B cell (primary cell): ENCODE data around the gene RPS5. TPM values are rescaled to one million over a fixed set of nuclear protein-coding genes. Genes with fewer than 3 reads are reported as not detected.

Experiments used
- ATAC-seq: fragments of 200-7000 bp; cut with Tn5 transposase; one replicate; pipeline ENCODE4 v1.10.0; 2021; ENCODE audit warnings: low read depth, mild to moderate bottlenecking, moderate number of reproducible peaks, moderate library complexity
- CTCF ChIA-PET: fragments of 350-600 bp; sonication (Branson Sonifier 250); formaldehyde crosslinking; loops from one replicate; lab custom pipeline; 2021; ENCODE audit warnings: antibody characterized with exemption, inconsistent platforms; lab: Charles Lee
- POLR2A ChIA-PET: fragments of 350-600 bp; sonication (Branson Sonifier 250); formaldehyde crosslinking; loops from one replicate; lab custom pipeline; 2021; ENCODE audit warnings: antibody characterized with exemption; lab: Charles Lee
- DNase-seq: peaks from one replicate; pipeline ENCODE4 v3.0.0; 2013
- H2AFZ ChIP-seq: 2 replicates; pipeline ENCODE4 v1.6.1; 2012; ENCODE audit warnings: mild to moderate bottlenecking, low read depth, low read length; ENCODE audit not compliant: insufficient read depth, poor library complexity, severe bottlenecking
- H3K27ac ChIP-seq, 2 donors: 1 replicate in 1 of 2; 2 replicates in 1 of 2; pipeline ENCODE4 v1.5.1; 2012 to 2013; ENCODE audit warnings: low read length in 2 of 2, mild to moderate bottlenecking in 2 of 2, moderate library complexity in 1 of 2
- H3K27me3 ChIP-seq, 4 experiments: fragments of 200-600 bp in 1 of 4; sonication (generic) in 1 of 4; replicated peaks in 1 of 4; 1 replicate in 2 of 4; 2 replicates in 2 of 4; pipeline versions ENCODE4 v1.6.1 to v1.7.0; 2013 to 2016; ENCODE audit warnings: low read length in 3 of 4, mild to moderate bottlenecking in 2 of 4, mixed read lengths in 1 of 4, moderate library complexity in 1 of 4; ENCODE audit not compliant: insufficient read depth in 4 of 4, control insufficient read depth in 3 of 4; ENCODE audit errors: control extremely low read depth in 1 of 4
- H3K36me3 ChIP-seq, 2 experiments: replicated peaks in 1 of 2; 1 replicate in 1 of 2; 2 replicates in 1 of 2; pipeline versions ENCODE4 v1.6.1 to v1.7.1; 2013; ENCODE audit warnings: low read length in 1 of 2; ENCODE audit not compliant: insufficient read depth in 2 of 2, control insufficient read depth in 1 of 2; ENCODE audit errors: control extremely low read depth in 1 of 2, extremely low read depth in 1 of 2
- H3K4me1 ChIP-seq, 2 donors: fragments of 200-600 bp in 1 of 2; sonication (generic) in 1 of 2; 1 replicate in 1 of 2; 2 replicates in 1 of 2; pipeline versions ENCODE4 v1.5.1 to v1.6.1; 2013 to 2017; ENCODE audit warnings: low read length in 2 of 2; ENCODE audit not compliant: control insufficient read depth in 2 of 2, insufficient read depth in 2 of 2
- H3K4me2 ChIP-seq: replicated peaks from 2 replicates; pipeline ENCODE3; 2012; ENCODE audit warnings: mild to moderate bottlenecking, low read depth, low read length; ENCODE audit not compliant: poor library complexity, severe bottlenecking
- H3K4me3 ChIP-seq, 5 experiments: fragments of 200-600 bp in 1 of 5; sonication (generic) in 1 of 5; 1 replicate in 3 of 5; 2 replicates in 2 of 5; pipeline versions ENCODE4 v1.5.1 to v1.7.0; 2011 to 2016; ENCODE audit warnings: low read length in 4 of 5, mild to moderate bottlenecking in 4 of 5, low read depth in 2 of 5, control low read depth in 1 of 5, moderate library complexity in 1 of 5; ENCODE audit not compliant: insufficient read depth in 1 of 5; ENCODE audit errors: control extremely low read depth in 1 of 5, extremely low read depth in 1 of 5
- H3K79me2 ChIP-seq: fragments of 200-600 bp; sonication (generic); one replicate; pipeline ENCODE4 v1.6.0; 2016; ENCODE audit warnings: low read length; ENCODE audit not compliant: control insufficient read depth, insufficient read depth
- H3K9ac ChIP-seq: fragments of 200-600 bp; sonication (generic); 2 replicates; pipeline ENCODE4 v1.6.1; 2017; ENCODE audit warnings: mild to moderate bottlenecking, low read length, moderate library complexity
- H3K9me3 ChIP-seq, 3 donors: one replicate each; pipeline versions ENCODE4 v1.6.1 to v1.7.1; 2013; ENCODE audit warnings: low read length in 2 of 3; ENCODE audit not compliant: control insufficient read depth in 2 of 3, insufficient read depth in 1 of 3; ENCODE audit errors: control extremely low read depth in 1 of 3
- H4K20me1 ChIP-seq: 2 replicates; pipeline ENCODE4 v1.6.0; 2012; ENCODE audit warnings: mild to moderate bottlenecking, low read length; ENCODE audit not compliant: insufficient read depth, control insufficient read depth, poor library complexity, severe bottlenecking
- H3K27ac Mint-ChIP-seq: one replicate; pipeline ENCODE4 v1.8.0; 2021; ENCODE audit warnings: mixed read lengths
- H3K27me3 Mint-ChIP-seq: one replicate; pipeline ENCODE4 v1.8.0; 2021; ENCODE audit warnings: mixed read lengths
- H3K4me1 Mint-ChIP-seq: one replicate; pipeline ENCODE4 v1.8.0; 2021; ENCODE audit warnings: mixed read lengths
- H3K4me3 Mint-ChIP-seq: one replicate; pipeline ENCODE4 v1.8.0; 2021; ENCODE audit warnings: mixed read lengths
- H3K9me3 Mint-ChIP-seq: one replicate; pipeline ENCODE4 v1.8.0; 2022; ENCODE audit warnings: mixed read lengths; ENCODE audit not compliant: insufficient read depth
- CTCF ChIP-seq: fragments of 200-600 bp; IDR thresholded peaks from one replicate; pipeline ENCODE4 v1.8.0; 2022; ENCODE audit warnings: antibody characterized with exemption, mild to moderate bottlenecking
- EZH2 ChIP-seq: IDR thresholded peaks from 2 replicates; pipeline ENCODE4 v1.6.1; 2012; ENCODE audit warnings: borderline replicate concordance, low read depth, mild to moderate bottlenecking, moderate library complexity, low read length; ENCODE audit not compliant: insufficient read depth, poor library complexity, severe bottlenecking
- WGBS: methylation state at CpG from one replicate; pipeline ENCODE4 v1.1.5; 2013; ENCODE audit warnings: missing lambda C conversion rate; ENCODE audit not compliant: insufficient coverage; 5-methylcytosine and 5-hydroxymethylcytosine counted together
- intact Hi-C: fragments of 100-400 bp; cut with micrococcal nuclease; formaldehyde crosslinking; loops from one replicate; pipeline ENCODE4 v1.10.0; 2022
- polyA plus RNA-seq: library from polyadenylated mRNA; depleted of rRNA; stranded (reverse); fragments of >200 nt; gene quantifications from 2 replicates; pipeline ENCODE4 v1.2.3, GENCODE V29; 2012
- total RNA-seq, 2 donors: library from RNA; stranded (reverse); fragments of 120-200 nt in 1 of 2; gene quantifications; 1 replicate in 1 of 2; 2 replicates in 1 of 2; pipeline versions ENCODE4 v1.2.3 to v1.2.4, GENCODE V29; 2013 to 2022

Gene RPS5
- total and polyA plus RNA-seq, 2 donors (not counting 1 experiment from before 2014, with no cell fraction given) = 1,311 to 4,330 TPM

DNA sequence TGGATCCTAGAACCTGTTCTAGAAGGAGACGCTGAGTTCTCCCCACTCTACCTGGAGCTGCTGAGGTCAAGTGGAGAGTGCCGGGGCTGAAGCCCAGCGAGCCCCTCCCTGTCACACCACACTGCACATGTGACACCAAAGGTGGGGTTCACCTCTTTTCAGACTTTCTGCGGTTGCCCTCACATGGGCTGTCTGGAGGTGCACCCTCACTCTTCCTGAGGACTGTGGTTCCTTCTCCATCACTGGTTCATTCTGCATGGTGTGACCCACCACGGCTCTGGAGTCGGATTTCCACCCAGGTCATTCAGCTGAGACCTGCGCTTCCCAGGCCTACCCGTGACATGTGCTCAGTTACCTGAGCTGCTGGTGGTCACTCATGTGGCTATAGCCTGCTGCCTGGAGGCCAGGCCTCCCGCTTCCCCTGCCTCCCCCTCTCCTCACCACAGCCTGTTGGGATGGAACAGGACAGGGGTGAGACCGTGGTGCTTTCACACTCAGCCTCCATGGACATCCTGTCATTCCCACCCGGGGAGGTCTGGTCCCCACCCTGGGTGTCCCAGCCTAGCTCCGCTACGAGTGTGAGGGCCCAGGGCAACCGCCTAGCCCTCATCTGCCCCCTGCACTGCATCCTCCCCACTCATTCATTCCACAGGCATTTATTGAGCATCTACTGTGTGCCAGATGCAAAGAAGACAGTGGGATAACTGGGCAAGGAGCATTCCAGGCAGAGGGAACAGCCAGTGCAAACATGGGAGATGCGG lies 33.2 kb upstream of the RPS5 start:
- Histone ChIP-seq H3K27me3 (peaks cover 0 to 19% (median 6%) of the 10 kb centered on the region in 4 experiments), H3K9ac (no peak overlapping the region), H2AFZ (no peak overlapping the region), H3K27ac (no peak overlapping the region), H3K4me3 (no peak overlapping the region), H3K4me1 (peaks cover 20 to 32% of the 10 kb centered on the region in 2 donors), H3K79me2 (peaks cover 11% of the 10 kb centered on the region), H3K36me3 (no peaks in the 10 kb centered on the region), H4K20me1 (peaks cover 6% of the 10 kb centered on the region), H3K9me3 (peaks cover 0 to 14% (median 0%) of the 10 kb centered on the region in 3 donors), H3K4me2 (no peak overlapping the region)
- Mint-ChIP-seq H3K4me1 (peaks cover 26% of the 10 kb centered on the region), H3K9me3 (no peaks in the 10 kb centered on the region), H3K27ac (no peak overlapping the region), H3K4me3 (no peak overlapping the region), H3K27me3 (no peaks in the 10 kb centered on the region)
- ChIA-PET POLR2A (interaction anchor here (0.5 kb wide), 1 partner anchor 10 kb away, joined by 7 read pairs; no protein-coding TSS in a partner anchor), CTCF (no interaction called here)
- ATAC-seq (no peak), DNase-seq (no peak)
- no peak for TF ChIP-seq EZH2
- no peak for TF ChIP-seq CTCF
- intact Hi-C loops = no loop called here
- 92% methylated on average over 14 of the region's 15 CpGs for WGBS

GRCh38 chr19:58354478-58355030 lies 32.5 kb upstream of the RPS5 start:
- CTCF ChIA-PET = no interaction called here

More at GRCh38 chr19:58354478-58355030, 32.5 kb upstream of the RPS5 start:
- Histone ChIP-seq H3K27me3 (peaks cover 0 to 19% (median 6%) of the 10 kb centered on the region in 4 experiments), H3K9ac (no peak overlapping the region), H3K36me3 (no peaks in the 10 kb centered on the region), H2AFZ (no peak overlapping the region), H3K27ac (no peak overlapping the region), H4K20me1 (peaks cover 6% of the 10 kb centered on the region), H3K4me3 (no peak overlapping the region), H3K9me3 (peaks cover 0 to 14% (median 0%) of the 10 kb centered on the region in 3 donors), H3K79me2 (peaks cover 9% of the 10 kb centered on the region), H3K4me2 (no peak overlapping the region), H3K4me1 (peaks cover 18 to 29% of the 10 kb centered on the region in 2 donors)
- POLR2A ChIA-PET = no interaction called here
- no peak for DNase-seq
- H3K27me3 Mint-ChIP-seq = no peaks in the 10 kb centered on the region
- no peak overlapping the region for H3K4me3 Mint-ChIP-seq
- no peaks in the 10 kb centered on the region for H3K9me3 Mint-ChIP-seq
- ATAC-seq = no peak
- WGBS = 91% methylated on average over 6 of the region's 6 CpGs
- H3K4me1 Mint-ChIP-seq = peaks cover 22% of the 10 kb centered on the region
- H3K27ac Mint-ChIP-seq = no peak overlapping the region
- intact Hi-C loops = no loop called here
- TF ChIP-seq EZH2 = no peak
- no peak for TF ChIP-seq CTCF
